ENCODE data around the gene CAPN5. TPM values are rescaled to one million over a fixed set of nuclear protein-coding genes. Genes with fewer than 3 reads are reported as not detected.
"Not testable (repeated sequence)": the region's sequence is repeated elsewhere in the genome, so short reads cannot be mapped to it uniquely, and the experiment has no call there.

The CAPN5 gene
- total RNA-seq, 4 donors from 2014 or later, result 15.9 to 24.5 (median 19.8) TPM

DNA sequence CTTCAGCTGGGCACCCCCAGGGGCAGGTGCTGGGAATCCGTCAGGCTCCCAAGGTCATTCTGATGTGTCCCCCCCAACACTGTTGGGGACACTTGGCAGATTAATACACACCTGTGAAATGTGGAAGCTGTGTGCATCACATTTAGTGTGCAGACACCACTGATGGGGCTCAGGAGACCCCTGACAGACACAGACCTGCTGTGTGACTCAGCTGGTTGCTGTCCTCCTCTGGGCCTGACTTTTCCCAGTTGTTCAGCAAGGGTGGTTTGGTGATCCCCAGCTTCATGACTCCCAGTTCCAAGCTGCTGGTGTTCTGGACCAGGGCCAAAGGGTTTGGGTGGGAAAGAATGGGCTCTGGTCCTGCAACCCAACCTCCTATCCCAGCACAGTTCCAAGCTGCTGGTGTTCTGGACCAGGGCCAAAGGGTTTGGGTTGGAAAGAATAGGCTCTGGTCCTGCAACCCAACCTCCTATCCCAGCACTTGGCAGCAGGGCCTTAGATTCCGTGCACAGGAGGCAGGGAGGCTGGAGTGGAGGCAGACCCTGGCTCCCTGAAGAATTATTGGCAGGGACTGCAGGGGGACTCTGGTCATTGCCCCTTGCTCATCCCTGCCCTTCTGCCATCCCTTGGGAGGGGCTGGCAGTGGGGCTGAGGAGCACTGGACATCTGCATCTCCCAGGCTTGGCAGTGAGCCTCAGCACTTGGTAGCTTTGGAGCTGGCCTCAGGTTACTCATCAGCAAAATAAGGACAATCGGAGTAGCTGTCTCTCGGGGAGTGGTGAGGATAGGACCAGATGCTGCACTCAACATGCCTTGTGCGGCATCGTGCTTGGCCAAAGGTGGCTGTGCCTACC, 27.4 kb downstream of the CAPN5 start:
- DNase-seq (ENCODE audit: low spot score in 2 of 2), result no peak
- no peak overlapping the region for H3K27ac ChIP-seq
- H3K27me3 ChIP-seq, result no peaks in the 10 kb centered on the region
- no peak overlapping the region for H3K4me3 ChIP-seq
- H3K9me3 ChIP-seq, result no peaks in the 10 kb centered on the region
- TF ChIP-seq POLR2A (IDR thresholded peaks at IDR 0.05) (no peak), CTCF (IDR thresholded peaks at IDR 0.05) (no peak)
- peaks cover 0 to 69% (median 30%) of the 10 kb centered on the region in 4 donors for H3K4me1 ChIP-seq
- H3K36me3 ChIP-seq, result peaks cover 0 to 14% (median 0%) of the 10 kb centered on the region in 3 donors
- 77% methylated on average over 6 of the region's 6 CpGs for WGBS, 2 donors

GRCh38 chr11:77094841-77095365, 28.1 kb downstream of the CAPN5 start:
- WGBS, 2 donors, result 80 to 94% methylated on average over 2 to 7 of the region's 7 CpGs
- no peak for TF ChIP-seq CTCF (IDR thresholded peaks at IDR 0.05)
- TF ChIP-seq EP300 (IDR thresholded peaks at IDR 0.05), result no peak
- TF ChIP-seq POLR2A (IDR thresholded peaks at IDR 0.05), result no peak

DNA sequence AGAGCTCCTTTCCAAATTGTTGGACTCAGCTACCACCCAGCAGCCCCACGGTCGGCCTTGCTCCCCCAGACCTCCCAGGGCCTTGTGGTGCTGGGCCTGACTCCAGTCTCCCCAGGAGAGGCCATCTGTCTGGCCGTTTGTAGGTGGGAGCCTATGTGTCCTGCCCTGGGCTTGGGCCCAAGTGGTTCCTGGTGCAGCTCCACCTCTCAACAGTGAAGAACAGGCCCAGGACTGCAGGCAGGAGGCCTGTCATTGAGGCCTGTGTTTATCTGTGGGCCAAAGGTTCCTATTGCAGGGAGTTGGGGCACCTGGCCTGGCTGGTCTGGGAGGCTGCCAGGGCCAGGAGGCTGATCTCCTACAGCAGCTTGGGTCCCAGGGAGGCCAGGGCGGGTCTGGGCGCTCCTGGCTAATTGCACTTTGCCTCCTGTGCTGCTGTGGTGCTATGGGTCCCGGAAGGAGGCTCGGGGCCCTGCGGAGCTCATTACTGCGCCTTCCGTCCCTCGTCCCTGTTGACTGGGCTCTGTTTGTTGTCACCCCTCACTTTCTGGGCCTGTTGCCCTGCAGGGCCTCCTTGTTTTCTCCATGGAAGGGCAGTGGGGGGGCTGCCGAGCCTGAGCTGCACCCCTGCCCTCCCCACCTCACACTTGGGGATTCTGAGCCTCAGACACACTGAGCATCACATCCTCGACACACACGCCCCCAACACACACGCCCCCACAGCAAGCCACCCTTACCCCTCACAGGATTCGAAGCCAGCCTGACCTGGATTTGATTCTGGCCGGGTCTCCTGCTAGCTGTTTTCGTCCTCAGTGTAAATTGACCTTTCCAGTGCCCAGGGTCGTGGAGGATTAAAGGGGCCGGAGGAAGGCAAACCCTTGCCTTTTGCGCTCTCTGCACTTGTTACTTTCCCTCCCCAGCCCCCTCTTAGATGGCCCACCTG, 29.1 kb downstream of the CAPN5 start:
- WGBS, 2 donors, result 62 to 69% methylated on average over 19 to 20 of the region's 21 CpGs

More at GRCh38 chr11:77094841-77095365, 28.1 kb downstream of the CAPN5 start:
- H3K4me1 ChIP-seq, result peaks cover 0 to 65% (median 30%) of the 10 kb centered on the region in 4 donors
- peak overlapping the region in 1 of 4 donors; percentile 18 for H3K27ac ChIP-seq
- H3K4me3 ChIP-seq, result no peak overlapping the region
- H3K9me3 ChIP-seq, result no peaks in the 10 kb centered on the region
- H3K36me3 ChIP-seq, result peaks cover 0 to 10% (median 0%) of the 10 kb centered on the region in 3 donors
- no peaks in the 10 kb centered on the region for H3K27me3 ChIP-seq
- no peak for DNase-seq (ENCODE audit: low spot score in 2 of 2)

GRCh38 chr11:77096591-77097019, 29.8 kb downstream of the CAPN5 start:
- no peaks in the 10 kb centered on the region for H3K27me3 ChIP-seq
- no peak overlapping the region for H3K4me3 ChIP-seq
- H3K36me3 ChIP-seq, result peaks cover 0 to 10% (median 0%) of the 10 kb centered on the region in 3 donors
- WGBS, 2 donors, result 91 to 92% methylated on average over 8 of the region's 8 CpGs
- no peak for DNase-seq (ENCODE audit: low spot score in 2 of 2)
- H3K4me1 ChIP-seq, result peaks cover 0 to 51% (median 25%) of the 10 kb centered on the region in 4 donors
- TF ChIP-seq POLR2A (IDR thresholded peaks at IDR 0.05), result no peak
- H3K9me3 ChIP-seq, result no peaks in the 10 kb centered on the region
- H3K27ac ChIP-seq, result peak overlapping the region in 1 of 4 donors; percentile 11

More for the DNA sequence above, 29.1 kb downstream of the CAPN5 start:
- DNase-seq (ENCODE audit: low spot score in 2 of 2), result no peak
- no peaks in the 10 kb centered on the region for H3K9me3 ChIP-seq
- H3K27ac ChIP-seq, result peak overlapping the region in 2 of 4 donors; percentile 17 to 18
- no peak for TF ChIP-seq CTCF (IDR thresholded peaks at IDR 0.05)
- no peak for TF ChIP-seq POLR2A (IDR thresholded peaks at IDR 0.05)
- no peak for TF ChIP-seq EP300 (IDR thresholded peaks at IDR 0.05)
- H3K27me3 ChIP-seq, result no peaks in the 10 kb centered on the region
- peaks cover 0 to 59% (median 29%) of the 10 kb centered on the region in 4 donors for H3K4me1 ChIP-seq
- H3K36me3 ChIP-seq, result peaks cover 0 to 10% (median 0%) of the 10 kb centered on the region in 3 donors
- no peak overlapping the region for H3K4me3 ChIP-seq

DNA sequence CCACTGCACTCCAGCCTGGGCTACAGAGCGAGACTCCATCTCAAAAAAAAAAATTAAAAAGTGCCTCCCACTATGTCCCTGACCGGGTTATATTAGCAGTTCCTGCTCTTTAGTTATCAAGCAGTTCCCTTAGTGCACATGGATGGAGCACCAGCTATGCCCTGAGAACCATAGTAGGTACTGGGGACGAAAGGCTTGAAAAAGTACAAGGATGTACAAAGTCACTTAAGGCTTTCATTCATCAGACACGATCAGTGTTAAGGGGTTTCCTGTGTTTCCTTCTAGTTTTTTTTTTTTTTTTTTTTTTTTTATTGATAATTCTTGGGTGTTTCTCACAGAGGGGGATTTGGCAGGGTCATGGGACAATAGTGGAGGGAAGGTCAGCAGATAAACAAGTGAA, 30.4 kb downstream of the CAPN5 start:
- not testable (repeated sequence) for H3K4me3 ChIP-seq, H3K9me3 ChIP-seq
- WGBS, 2 donors, result 63 to 77% methylated on average over 4 of the region's 4 CpGs

More for the DNA sequence above, 30.4 kb downstream of the CAPN5 start:
- not testable (repeated sequence) for DNase-seq (ENCODE audit: low spot score in 2 of 2); H3K27ac ChIP-seq; H3K27me3 ChIP-seq
- peaks cover 0 to 45% (median 22%) of the 10 kb centered on the region in 4 donors for H3K4me1 ChIP-seq
- peaks cover 0 to 16% (median 0%) of the 10 kb centered on the region in 3 donors for H3K36me3 ChIP-seq

All from tibial nerve (tissue), 4 donors.